Ramos (cell line): ENCODE results near the gene ITGA4.

Experiments
- in situ Hi-C: fragments of 300-500 bp; cut with MboI; formaldehyde crosslinking; loops from one replicate; pipeline ENCODE4 v1.14.3; 2022; ENCODE audit warnings: low sequenced_read_pairs; ENCODE audit not compliant: unreplicated experiment

Gene ITGA4

DNA sequence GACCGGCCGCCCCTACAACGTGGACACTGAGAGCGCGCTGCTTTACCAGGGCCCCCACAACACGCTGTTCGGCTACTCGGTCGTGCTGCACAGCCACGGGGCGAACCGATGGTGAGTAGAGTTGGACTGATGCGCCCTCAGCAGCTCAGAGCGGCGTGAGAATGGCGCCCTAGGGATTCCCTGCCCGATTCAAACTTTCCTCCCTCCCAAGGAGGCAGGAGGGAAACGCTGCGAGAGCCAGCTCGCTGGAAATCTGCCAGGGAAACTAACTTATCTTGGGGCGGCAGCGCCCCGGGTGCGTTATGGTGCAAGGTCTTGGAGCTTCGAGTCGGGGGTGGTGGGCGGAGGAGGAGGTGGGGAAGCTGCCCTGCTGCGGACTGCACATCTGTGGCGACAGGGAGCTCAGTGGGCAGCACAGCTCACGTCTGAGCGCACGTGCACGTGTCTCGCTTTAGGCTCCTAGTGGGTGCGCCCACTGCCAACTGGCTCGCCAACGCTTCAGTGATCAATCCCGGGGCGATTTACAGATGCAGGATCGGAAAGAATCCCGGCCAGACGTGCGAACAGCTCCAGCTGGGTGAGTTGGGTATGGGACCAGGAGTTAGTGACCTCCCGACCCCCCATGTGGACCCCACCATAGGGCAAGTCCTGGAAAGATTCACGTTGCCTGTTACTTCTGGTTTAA lies 697 bp downstream of the ITGA4 start:
- in situ Hi-C loops = loop anchor here (5.0 to 25.0 kb wide), 2 partner anchors 156 to 346 kb away; no protein-coding TSS in a partner anchor

DNA sequence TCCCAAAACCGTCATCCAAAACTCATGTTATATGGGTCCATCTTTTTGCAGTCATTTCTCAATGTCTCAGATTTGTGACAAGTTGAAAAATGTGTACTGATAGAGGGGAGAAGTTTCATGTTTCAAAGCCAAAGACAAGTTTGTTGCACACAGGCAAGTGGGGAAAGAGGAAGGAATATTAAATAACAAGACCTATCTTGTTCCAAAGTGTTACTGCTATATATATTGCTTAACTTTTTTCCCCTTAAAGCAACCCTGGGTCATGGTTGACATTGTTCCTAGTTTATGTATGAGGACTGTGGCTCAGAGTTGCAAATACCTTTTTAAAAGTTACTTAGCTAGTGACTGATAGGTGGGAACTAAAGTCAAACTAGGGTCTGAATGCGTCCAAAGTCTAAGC lies 1.7 kb downstream of the ITGA4 start:
- in situ Hi-C loops = loop anchor here (5.0 to 25.0 kb wide), 2 partner anchors 157 to 347 kb away; no protein-coding TSS in a partner anchor

DNA sequence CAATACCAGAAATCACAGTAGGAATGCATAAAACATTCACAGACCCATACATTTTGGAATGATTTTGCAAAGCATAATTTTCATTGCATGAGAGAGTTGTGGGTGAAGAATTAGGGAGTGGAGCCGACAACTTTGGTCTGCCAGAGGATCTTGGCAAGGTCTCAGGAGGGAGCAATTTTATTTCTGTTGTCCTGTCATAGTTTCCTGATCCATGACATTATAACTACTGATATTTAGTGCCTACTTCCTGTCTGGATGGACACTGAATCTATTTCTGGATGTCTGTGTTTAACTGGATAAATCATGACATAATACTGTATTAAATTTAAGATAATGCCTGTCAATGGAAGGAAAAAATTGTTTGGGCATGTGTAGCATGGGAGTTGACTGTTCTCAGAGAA lies 2.4 kb downstream of the ITGA4 start:
- in situ Hi-C loops = loop anchor here (5.0 to 25.0 kb wide), 2 partner anchors 157 to 347 kb away; no protein-coding TSS in a partner anchor

DNA sequence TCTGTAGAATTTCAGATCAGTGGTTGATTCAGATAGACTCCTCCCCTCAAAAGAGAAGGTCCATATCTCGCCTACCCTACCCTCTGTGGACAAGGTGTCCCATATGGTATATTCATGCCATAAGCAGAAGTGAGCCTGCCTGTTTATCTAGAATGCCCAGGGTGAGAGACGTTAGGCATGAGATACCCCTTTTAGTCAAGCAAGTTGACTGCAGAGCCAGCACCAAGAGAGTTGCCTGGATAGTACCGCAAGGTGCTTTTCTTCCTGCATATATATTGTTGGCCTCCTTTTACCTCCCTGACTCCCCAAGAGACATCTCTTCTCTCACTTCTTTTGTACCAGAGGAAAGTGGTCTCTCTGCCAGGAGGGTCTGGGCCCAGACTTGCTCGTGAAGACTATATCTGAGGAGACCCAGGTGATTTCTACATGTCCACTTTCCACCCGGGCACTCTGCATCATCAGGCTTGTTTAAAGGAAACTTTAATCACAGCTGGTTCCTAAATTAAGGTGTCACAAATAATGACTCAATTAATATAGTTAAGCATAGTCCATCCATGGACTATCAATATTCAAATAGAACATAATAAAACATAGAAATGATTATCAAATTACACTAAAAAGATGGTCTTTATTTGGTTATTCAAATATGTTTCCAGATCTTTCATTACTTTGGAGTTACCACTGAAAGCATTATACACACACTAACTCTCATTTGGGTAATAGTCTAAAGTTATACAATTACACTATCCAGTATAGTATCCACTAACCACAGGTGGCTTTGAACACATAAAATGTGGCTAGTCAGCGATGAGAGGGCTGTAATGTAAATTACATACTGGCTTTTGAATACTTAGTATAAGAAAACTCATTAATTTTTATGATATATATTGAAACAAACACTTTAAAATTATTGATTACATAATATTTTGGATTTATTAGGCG lies 4.1 kb downstream of the ITGA4 start:
- in situ Hi-C loops = loop anchor here (25.0 kb wide), 1 partner anchor 349 kb away; no protein-coding TSS in a partner anchor

DNA sequence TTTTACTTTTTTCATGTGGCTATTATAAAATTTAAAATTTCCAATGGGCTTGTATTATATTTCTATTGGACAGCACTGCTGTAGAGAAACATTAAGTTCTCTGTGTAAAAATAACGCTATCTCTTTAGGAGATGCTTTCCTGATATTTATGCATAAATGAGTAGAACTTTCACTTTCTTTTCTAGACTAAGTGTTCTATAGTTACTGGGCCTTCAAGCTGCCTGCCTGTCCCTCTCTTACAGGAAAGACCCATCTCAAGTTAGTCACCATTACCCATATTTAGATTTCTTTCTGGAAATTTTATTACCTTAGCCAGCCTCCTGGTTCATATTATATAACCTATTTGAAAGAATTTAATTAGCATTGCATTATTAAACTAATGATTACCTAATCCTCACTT lies 4.8 kb downstream of the ITGA4 start:
- in situ Hi-C loops = loop anchor here (25.0 kb wide), 1 partner anchor 350 kb away; no protein-coding TSS in a partner anchor

DNA sequence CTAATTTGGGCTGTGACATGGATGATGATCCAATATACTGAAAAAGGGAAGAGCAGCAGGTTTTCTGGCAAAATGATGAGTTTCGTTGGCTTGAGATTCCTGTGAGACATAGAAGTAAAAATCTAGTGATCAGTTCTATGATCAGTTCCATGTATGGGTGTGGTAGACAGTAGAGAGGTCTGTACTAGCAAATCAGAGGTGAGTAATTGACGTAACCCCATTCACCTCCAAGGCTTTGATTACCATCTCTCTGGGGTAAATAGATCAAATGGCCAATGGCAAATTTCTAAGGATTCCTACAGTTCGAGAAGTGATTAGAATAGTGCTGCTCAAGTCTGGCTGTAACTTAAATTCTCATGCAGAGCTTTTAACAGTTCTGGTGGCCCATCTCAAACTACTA lies 6.4 kb downstream of the ITGA4 start:
- in situ Hi-C loops = loop anchor here (25.0 kb wide), 1 partner anchor 351 kb away; no protein-coding TSS in a partner anchor

DNA sequence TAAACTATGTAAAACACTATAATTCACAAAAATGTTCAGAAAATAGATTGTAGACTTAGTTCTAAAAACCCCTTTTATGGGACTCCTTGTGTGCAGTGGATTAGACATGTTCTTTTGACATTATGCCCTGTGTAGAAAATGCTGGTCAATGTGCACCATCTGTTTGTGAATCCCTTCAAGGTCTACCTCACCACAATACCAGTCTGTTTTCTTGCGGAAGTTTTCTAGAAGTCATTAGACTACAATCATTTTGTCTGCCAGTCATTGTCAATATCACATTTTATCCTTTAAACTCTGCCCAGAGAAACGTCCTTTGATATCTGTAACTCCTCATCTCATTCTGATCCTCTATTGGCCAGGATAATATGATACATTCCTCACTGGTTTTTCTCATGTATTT lies 7.8 kb downstream of the ITGA4 start:
- in situ Hi-C loops = loop anchor here (25.0 kb wide), 1 partner anchor 353 kb away; no protein-coding TSS in a partner anchor

DNA sequence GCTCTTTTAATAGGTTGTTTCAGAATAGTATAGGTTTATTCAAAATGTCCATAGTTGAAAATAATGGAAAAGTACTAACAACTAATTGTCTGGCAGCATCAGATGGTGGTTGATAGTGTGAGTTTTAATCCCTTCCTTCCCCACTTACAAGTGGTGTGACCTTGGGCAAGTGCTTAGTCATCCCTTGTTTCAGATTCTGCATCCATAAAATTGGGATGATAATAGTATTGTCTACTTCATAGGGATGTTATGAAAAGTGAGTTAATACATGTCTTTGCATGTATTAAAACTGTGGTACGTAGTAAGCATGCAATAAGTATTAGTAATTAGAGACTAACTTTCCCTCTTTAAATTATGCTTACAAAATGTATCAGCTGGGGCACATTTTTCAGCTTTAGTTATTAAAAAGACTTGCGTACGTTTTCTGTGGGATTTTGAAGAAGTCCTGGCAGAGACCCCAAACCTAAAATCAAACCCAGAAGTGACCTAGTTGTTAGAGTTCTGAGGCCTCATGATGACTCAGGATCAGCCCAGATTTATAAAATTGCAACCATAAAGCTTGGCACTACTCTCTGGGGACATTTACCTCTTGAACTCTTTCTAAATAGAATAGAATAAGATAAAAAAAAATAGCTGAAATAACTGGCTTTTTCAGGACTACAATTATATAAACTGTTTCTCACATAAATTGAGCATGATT lies 8.6 kb downstream of the ITGA4 start:
- in situ Hi-C loops = loop anchor here (25.0 kb wide), 1 partner anchor 354 kb away; no protein-coding TSS in a partner anchor

DNA sequence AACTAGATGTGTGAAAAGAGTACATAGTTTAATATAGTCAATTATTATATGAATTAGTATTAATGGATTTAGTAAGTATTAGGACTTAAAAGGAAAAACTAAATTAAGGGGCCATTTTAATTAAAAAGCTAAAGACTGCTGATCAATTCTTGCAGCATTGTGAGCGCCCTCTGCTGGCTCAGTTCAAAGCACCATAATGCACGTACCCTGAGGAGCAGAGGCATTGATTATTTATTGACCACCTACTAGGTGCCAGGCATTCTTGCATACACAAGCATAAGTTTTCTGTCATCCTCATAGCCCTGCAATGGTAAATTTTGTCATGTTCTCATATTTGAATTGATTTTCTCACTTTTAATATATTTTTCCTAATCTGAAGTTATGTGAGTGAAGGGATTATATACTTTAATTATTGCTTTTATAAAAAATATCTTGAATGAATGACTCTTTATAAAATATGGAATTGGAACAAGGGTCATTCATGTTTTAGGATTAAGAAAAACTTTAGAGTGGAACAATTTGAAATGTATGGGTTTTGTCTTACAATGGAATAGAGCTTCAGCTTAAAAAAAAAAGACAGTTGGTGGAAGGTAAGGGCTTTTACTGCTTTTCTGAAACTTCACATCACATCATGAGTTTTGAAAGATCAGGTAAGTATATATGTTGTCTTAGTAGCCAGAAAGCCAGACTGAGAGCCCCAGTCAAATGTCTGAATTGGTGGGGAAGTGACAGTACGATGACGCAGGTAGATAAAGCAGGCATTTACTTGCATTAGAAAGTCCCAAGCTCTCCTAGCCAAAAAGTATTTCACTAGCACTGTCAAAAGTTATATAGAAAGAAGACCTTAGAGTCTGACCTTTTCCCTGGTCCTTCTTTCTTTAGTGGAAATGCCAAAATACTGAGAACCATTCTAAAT lies 9.7 kb downstream of the ITGA4 start:
- in situ Hi-C loops = loop anchor here (25.0 kb wide), 1 partner anchor 355 kb away; no protein-coding TSS in a partner anchor

DNA sequence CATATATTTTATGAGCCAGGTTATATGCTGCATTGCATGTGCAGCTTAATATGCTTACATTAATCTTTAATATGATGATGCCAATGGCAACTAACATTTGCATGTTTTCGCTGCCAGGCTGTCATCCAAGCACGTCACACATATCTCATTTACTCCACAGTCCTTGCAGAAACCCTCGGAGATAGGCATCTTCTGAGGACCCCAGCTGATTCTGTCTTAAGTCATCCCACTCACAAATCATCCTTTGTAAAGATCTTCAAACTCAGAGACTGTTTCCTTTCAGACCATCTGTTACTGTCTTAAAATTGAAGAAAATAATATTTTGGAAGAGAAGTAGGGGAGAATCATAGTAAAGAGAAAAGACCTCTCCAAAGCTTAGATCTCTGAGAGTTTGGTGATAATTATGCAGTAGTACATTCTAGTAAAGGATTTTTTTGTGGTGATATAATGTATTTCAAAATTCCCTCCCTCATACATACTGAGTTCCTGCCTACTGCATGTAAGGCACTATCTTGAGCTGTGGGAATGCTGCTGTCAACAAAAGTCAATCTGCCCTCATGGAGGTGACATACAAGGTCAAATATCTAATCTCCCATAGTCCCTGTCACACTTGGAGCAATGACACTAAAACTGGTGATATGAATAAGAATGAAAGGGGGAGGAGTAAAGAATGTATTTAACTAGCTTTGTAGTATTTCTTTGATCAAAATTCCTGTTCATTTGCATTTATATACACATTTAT lies 11.0 kb downstream of the ITGA4 start:
- in situ Hi-C loops = loop anchor here (25.0 kb wide), 1 partner anchor 356 kb away; no protein-coding TSS in a partner anchor

DNA sequence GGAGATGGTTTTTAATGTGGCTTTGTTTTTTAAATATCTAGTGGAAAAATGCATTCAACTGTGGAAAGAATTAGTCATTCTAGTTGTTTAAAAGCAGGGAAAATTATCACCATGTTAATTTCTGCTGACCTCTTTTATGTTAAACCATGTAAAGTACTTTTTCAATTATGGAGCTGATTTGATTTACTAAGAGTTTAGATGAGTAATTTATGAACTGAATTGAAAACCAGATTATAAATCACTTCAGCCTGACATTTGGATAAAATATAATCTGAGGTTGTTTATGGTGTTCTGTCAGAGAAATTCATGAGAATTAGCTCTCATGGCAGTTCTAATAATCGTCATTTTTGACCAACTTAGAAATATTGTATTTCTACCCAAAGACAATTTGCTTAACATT lies 11.6 kb downstream of the ITGA4 start:
- in situ Hi-C loops = loop anchor here (25.0 kb wide), 1 partner anchor 357 kb away; no protein-coding TSS in a partner anchor

DNA sequence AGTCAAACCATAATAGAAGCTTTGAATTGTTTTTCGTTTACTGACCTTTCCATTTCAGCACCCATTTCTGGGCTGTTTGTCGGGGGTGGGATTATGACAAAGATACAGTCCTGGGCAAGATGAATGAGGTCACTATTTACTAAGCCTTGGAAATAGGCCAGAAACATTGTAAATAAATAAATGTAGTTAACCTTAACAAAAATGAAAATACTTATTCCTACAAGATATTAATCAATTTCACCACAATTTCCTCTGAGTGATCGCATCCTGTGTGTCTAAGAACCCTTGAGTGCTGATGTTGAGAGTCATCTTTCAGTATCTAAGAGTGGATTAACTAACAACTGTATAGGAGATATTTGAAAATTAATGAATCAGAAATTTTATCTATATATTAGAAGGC lies 14.0 kb downstream of the ITGA4 start:
- in situ Hi-C loops = loop anchor here (25.0 kb wide), 1 partner anchor 359 kb away; no protein-coding TSS in a partner anchor

DNA sequence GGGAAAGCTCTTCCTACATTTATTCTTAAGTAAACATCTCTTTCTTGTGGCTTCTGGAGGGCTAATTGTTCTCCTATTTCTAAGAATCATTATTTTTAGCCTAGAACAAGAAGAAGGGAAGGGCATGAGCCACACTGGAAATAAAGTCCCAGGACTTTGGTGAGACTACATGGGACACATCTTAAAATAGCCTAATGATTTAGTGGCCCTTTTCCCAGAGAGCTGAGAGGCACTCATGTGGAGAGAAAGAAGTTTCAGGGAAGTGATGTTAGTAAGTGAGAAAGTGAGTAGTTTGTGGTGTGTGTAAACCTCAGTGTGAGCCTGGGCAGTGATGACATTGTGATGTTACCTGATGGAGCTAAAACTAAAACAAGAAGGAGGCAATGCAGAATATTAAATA lies 14.6 kb downstream of the ITGA4 start:
- in situ Hi-C loops = loop anchor here (25.0 kb wide), 1 partner anchor 359 kb away; no protein-coding TSS in a partner anchor

DNA sequence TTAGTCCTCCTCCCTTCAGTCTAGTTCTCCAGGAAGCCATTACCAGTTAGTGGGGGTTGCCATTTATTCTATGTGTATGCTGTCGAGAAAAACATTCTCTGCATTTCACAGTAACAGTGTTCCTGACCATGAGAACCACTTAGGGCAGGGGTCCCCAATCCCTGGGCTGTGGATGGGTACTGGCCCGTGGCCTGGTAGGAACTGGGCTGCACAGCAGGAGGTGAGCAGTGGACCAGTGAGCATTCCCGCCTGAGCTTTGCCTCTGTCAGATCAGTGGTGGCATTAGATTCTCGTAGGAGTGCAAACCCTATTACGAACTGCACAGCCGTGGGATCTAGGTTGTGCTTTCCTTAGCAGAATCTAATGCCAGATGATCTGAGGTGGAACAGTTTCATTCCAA lies 15.8 kb downstream of the ITGA4 start:
- in situ Hi-C loops = loop anchor here (25.0 kb wide), 1 partner anchor 361 kb away; no protein-coding TSS in a partner anchor

DNA sequence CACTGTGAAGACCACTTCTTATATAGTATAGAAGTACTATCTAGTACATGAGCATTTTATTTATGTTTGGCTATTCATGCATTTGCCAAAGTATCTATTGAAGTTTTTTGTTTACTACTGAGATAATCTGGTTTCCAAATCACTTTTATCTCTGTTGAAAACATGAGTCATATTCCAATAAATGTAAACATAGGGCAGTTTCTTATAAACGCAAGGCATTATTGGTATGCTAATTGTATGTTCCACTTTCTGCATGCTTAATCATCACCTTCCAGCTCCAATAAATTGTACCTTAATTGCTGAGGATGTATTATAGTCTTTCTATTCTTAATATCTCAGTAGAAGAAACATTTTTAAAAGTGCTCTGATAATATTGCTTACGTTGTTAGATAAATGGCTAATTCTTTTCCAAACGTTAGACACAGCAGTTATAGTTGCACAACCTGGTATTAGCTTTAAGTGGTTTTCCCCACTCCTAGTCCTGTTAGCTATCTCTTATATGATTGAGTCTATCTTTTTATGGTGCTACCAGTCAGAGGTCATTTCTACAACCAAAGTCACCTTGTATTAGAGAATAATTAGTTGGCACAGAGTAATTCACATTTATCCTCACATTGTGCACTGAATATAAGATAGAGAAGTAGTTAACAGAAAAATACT lies 17.2 kb downstream of the ITGA4 start:
- in situ Hi-C loops = loop anchor here (25.0 kb wide), 1 partner anchor 362 kb away; no protein-coding TSS in a partner anchor

DNA sequence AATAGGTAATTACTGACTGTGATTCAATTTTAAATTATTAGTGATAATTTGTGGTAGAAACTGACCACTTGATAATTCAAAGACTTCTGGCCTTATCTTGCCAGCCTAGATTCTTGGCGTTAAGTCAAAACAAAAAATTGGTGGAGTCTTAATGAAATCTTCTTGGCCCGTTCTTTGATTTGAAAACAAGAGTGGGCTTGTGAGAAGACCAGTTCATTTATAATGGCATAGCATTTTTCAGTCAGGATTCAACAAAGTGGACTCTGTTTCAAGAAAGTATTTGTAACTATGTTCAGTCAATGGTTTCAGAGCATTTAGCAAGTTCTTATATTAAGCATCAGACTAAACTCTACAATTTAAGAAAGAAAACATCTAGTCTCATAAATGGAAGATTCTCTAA lies 26.0 kb downstream of the ITGA4 start:
- in situ Hi-C loops = no loop called here

DNA sequence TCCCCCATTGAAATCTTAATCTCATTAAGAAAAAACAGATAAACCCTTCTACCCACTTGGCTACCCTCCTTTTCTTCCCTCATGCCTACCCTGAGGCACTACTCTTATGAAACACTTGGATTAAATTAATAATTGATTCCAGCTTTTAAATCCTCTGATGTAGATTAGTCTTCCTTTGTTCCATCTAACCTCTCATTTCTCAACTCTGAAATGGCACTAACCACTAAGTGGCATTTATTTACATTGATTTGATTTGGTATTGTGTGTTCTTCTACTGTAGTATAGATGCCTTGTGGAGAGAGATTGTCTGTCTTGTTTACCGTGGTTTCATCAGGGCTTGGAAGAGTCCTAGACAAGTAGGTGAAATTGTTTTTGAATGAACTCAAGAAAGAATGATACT lies 26.7 kb downstream of the ITGA4 start:
- in situ Hi-C loops = no loop called here
